LNCaP clone FGC (cell line): Measurements from ENCODE around the gene ETFRF1.

ENCODE experiments used
- DNase-seq: peaks from one replicate; pipeline ENCODE4 v3.0.0-alpha.2; 2011; ENCODE audit warnings: low read depth
- H3K4me3 ChIP-seq: 2 replicates; pipeline ENCODE4 v1.5.1; 2011; ENCODE audit warnings: mild to moderate bottlenecking, low read depth, low read length, control low read depth
- TF ChIP-seq, protein P1 (sequence below): IDR thresholded peaks from 2 replicates; pipeline ENCODE4 v1.5.1; 2012; ENCODE audit warnings: mild to moderate bottlenecking; ENCODE audit not compliant: control insufficient read depth, insufficient read depth; ENCODE audit errors: extremely low read depth

ETFRF1 gene

GRCh38 chr12:25243680-25243990 is 48.6 kb downstream of the ETFRF1 start:
- no peak for DNase-seq
- TF ChIP-seq, protein P1, sequence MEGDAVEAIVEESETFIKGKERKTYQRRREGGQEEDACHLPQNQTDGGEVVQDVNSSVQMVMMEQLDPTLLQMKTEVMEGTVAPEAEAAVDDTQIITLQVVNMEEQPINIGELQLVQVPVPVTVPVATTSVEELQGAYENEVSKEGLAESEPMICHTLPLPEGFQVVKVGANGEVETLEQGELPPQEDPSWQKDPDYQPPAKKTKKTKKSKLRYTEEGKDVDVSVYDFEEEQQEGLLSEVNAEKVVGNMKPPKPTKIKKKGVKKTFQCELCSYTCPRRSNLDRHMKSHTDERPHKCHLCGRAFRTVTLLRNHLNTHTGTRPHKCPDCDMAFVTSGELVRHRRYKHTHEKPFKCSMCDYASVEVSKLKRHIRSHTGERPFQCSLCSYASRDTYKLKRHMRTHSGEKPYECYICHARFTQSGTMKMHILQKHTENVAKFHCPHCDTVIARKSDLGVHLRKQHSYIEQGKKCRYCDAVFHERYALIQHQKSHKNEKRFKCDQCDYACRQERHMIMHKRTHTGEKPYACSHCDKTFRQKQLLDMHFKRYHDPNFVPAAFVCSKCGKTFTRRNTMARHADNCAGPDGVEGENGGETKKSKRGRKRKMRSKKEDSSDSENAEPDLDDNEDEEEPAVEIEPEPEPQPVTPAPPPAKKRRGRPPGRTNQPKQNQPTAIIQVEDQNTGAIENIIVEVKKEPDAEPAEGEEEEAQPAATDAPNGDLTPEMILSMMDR: no peak
- H3K4me3 ChIP-seq: no peak overlapping the region

DNA sequence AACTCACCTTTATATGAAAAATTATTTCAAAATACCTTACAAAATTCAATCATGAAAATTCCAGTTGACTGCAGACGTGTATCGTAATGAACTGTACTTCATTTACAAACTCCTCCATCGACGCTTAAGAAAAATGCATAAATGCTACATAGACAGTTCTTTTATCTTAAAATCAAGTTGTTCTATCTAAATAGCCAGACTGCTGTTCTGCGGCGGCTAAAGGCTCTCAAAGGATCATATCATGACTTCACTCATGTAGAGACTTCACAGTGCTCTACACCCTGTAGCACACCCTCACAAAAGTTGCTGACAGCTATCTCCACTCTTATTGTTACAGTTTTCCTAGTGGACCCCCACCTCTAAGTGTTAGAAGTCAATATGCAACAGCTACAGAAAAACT is 50.5 kb downstream of the ETFRF1 start:
- H3K4me3 ChIP-seq: no peak overlapping the region
- DNase-seq: no peak
- TF ChIP-seq, protein P1: no peak

DNA sequence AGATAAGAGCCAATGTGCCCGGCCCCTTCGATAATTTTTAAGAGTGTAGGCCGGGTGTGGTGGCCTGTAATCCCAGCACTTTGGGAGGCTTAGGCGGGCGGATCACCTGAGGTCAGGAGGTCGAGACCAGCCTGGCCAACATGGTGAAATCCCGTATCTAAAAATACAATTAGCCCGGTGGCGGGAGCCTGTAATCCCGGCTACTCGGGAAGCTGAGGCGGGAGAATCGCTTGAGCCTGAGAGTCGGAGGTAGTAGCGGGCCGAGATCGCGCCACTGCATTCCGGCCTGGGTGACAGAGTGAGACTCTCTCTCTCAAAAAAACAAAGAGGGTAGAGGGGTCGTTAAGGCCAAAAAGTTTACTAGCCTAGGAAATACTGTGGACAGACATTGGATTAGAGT is 53.1 kb downstream of the ETFRF1 start:
- DNase-seq: no peak
- no peak overlapping the region for H3K4me3 ChIP-seq
- TF ChIP-seq, protein P1: no peak

GRCh38 chr12:25248732-25249131 is 53.7 kb downstream of the ETFRF1 start:
- no peak overlapping the region for H3K4me3 ChIP-seq

GRCh38 chr12:25249931-25250738 is 55.1 kb downstream of the ETFRF1 start:
- no peak for DNase-seq
- peak overlapping the region; percentile 76 for H3K4me3 ChIP-seq
- TF ChIP-seq, protein P1: no peak

More at GRCh38 chr12:25248732-25249131, 53.7 kb downstream of the ETFRF1 start:
- no peak for DNase-seq
- TF ChIP-seq, protein P1: no peak

- DNase-seq: peak; percentile 92
- H3K4me3 ChIP-seq: peak within 1 kb of the TSS; percentile 76
- TF ChIP-seq, protein P1: no peak
Measured at GRCh38 chr12:25250744-25251730, 56.0 kb downstream of the ETFRF1 start, which contains the start of gene KRAS. KRAS (minus strand) TSS chr12:25250929.
